ENCODE data around the gene PNMT. TPM values are rescaled to one million over a fixed set of nuclear protein-coding genes. Genes with fewer than 3 reads are reported as not detected.

PNMT gene
- total and polyA plus RNA-seq, 2 of the 13 experiments (the other 11 are each of a cell fraction or from before 2014, with no cell fraction given) = 0.25 TPM; not detected in 1

- TF ChIP-seq HNF1A (IDR thresholded peaks at IDR 0.05; ENCODE audit: low read depth) = no peak
- TF ChIP-seq HNF1A (CRISPR knock-in tag; IDR thresholded peaks at IDR 0.05; ENCODE audit: borderline replicate concordance) = 0 out of 2 replicates have a peak, but pooled peaks have one; percentile 13
- no peak for TF ChIP-seq ZNF567 (CRISPR knock-in tag; IDR thresholded peaks at IDR 0.05; ENCODE audit: borderline replicate concordance)
- no peak for TF ChIP-seq NFRKB (IDR thresholded peaks at IDR 0.05)
- no peak for TF ChIP-seq NFAT5 (CRISPR knock-in tag; IDR thresholded peaks at IDR 0.05)
- peak; percentile 63 for TF ChIP-seq ZMYM3 (CRISPR knock-in tag; IDR thresholded peaks at IDR 0.05)
- no peak for TF ChIP-seq ZBTB8A (CRISPR knock-in tag; IDR thresholded peaks at IDR 0.05; ENCODE audit: borderline replicate concordance, low read depth)
- TF ChIP-seq ARID3A (IDR thresholded peaks at IDR 0.05; ENCODE audit: low read depth, low read length) = no peak
- no peak for TF ChIP-seq HDAC6 (IDR thresholded peaks at IDR 0.05; ENCODE audit: low read depth, low read length)
- peak; percentile 64; the same call in 1 of the 2 replicates for TF ChIP-seq KDM1A (CRISPR knock-in tag; IDR thresholded peaks at IDR 0.05)
- no peak for TF ChIP-seq E2F1 (CRISPR knock-in tag; IDR thresholded peaks at IDR 0.05)
- TF ChIP-seq TEAD2 (CRISPR knock-in tag; IDR thresholded peaks at IDR 0.05) = no peak
- no peak for TF ChIP-seq BRCA1 (CRISPR knock-in tag; IDR thresholded peaks at IDR 0.05)
- TF ChIP-seq ADNP (CRISPR knock-in tag; IDR thresholded peaks at IDR 0.05) = peak; percentile 77; the same call in 1 of the 2 replicates
- no peak for TF ChIP-seq KDM5B (CRISPR knock-in tag; IDR thresholded peaks at IDR 0.05; ENCODE audit: borderline replicate concordance)
Observed at GRCh38 chr17:39677542-39678339, 9.5 kb downstream of the PNMT start (continued).
